ENCODE measurements around the gene TSR1. TPM values are rescaled to one million over a fixed set of nuclear protein-coding genes. Genes with fewer than 3 reads are reported as not detected.
A peak's percentile ranks its signal among the peaks of the same experiment; 100 is the strongest.

The TSR1 gene
- total RNA-seq: 10 to 100 TPM; 15.9 to 25.3 TPM
- long read RNA-seq, full-length matches to known transcripts: 64 of 72 reads
- long read RNA-seq, partial matches to known transcripts: 4 of 72 reads
- long read RNA-seq, other reads (novel, unspliced or antisense): 4 of 72 reads

GRCh38 chr17:2336215-2336851, at the start of gene TSR1:
Gene TSR1 (minus strand): TSS chr17:2336457. CDS start chr17:2336427, 30 bp downstream.
- intact Hi-C loops (cut with DNase I): no loop called here
- peak; percentile 94 for DNase-seq
- peak; percentile 94 to 96 for ATAC-seq

GRCh38 chr17:2385240-2386210, 49.3 kb upstream of the TSR1 start:
- DNase-seq: no peak
- no peak for ATAC-seq
- intact Hi-C loops (cut with DNase I): loop anchor here in 1 of 2 donors (1.0 kb wide), 1 partner anchor 24 kb away; no protein-coding TSS in a partner anchor

GRCh38 chr17:2384439-2385127, 48.3 kb upstream of the TSR1 start:
- no peak for DNase-seq
- ATAC-seq: no peak
- intact Hi-C loops (cut with DNase I): loop anchor here (1.0 to 5.0 kb wide), 2 partner anchors 25 to 33 kb away; no protein-coding TSS in a partner anchor

GRCh38 chr17:2383628-2384167, 47.4 kb upstream of the TSR1 start:
- ATAC-seq: no peak
- no peak for DNase-seq
- intact Hi-C loops (cut with DNase I): loop anchor here in 1 of 2 donors (5.0 kb wide), 1 partner anchor 34 kb away; no protein-coding TSS in a partner anchor

GRCh38 chr17:2380950-2381649, 44.8 kb upstream of the TSR1 start:
- DNase-seq: no peak
- intact Hi-C loops (cut with DNase I): loop anchor here in 1 of 2 donors (5.0 kb wide), 1 partner anchor 36 kb away; no protein-coding TSS in a partner anchor
- ATAC-seq: no peak

- intact Hi-C loops (cut with DNase I): loop anchor here in 1 of 2 donors (5.0 kb wide), 1 partner anchor 37 kb away; no protein-coding TSS in a partner anchor
- no peak for ATAC-seq
- no peak for DNase-seq
These were observed 44.1 kb upstream of the TSR1 start for GRCh38 chr17:2380226-2380922.

- DNase-seq: no peak
- intact Hi-C loops (cut with DNase I): loop anchor here in 1 of 2 donors (5.0 kb wide), 1 partner anchor 38 kb away; no protein-coding TSS in a partner anchor
- ATAC-seq: no peak
These were observed 43.4 kb upstream of the TSR1 start for GRCh38 chr17:2379489-2380225.

GRCh38 chr17:2378905-2379304, 42.6 kb upstream of the TSR1 start:
- ATAC-seq: no peak
- intact Hi-C loops (cut with DNase I): no loop called here
- DNase-seq: no peak

GRCh38 chr17:2377659-2378058, 41.4 kb upstream of the TSR1 start:
- no peak for ATAC-seq
- intact Hi-C loops (cut with DNase I): no loop called here
- DNase-seq: no peak

GRCh38 chr17:2376107-2376506, 39.9 kb upstream of the TSR1 start:
- intact Hi-C loops (cut with DNase I): no loop called here
- ATAC-seq (no peak), DNase-seq (no peak)

- ATAC-seq (no peak), DNase-seq (no peak)
- intact Hi-C loops (cut with DNase I): no loop called here
These were observed 39.1 kb upstream of the TSR1 start for GRCh38 chr17:2375406-2375805.

GRCh38 chr17:2374549-2375285, 38.5 kb upstream of the TSR1 start:
- ATAC-seq (no peak), DNase-seq (no peak)
- intact Hi-C loops (cut with DNase I): no loop called here

GRCh38 chr17:2373179-2373578, 36.9 kb upstream of the TSR1 start:
- intact Hi-C loops (cut with DNase I): no loop called here

GRCh38 chr17:2372681-2373080, 36.4 kb upstream of the TSR1 start:
- intact Hi-C loops (cut with DNase I): no loop called here
- ATAC-seq (no peak), DNase-seq (no peak)

More at GRCh38 chr17:2373179-2373578, 36.9 kb upstream of the TSR1 start:
- DNase-seq: no peak
- ATAC-seq: no peak

GRCh38 chr17:2372180-2372579, 35.9 kb upstream of the TSR1 start:
- intact Hi-C loops (cut with DNase I): no loop called here
- ATAC-seq (no peak), DNase-seq (no peak)

All from left cardiac atrium (tissue), 4 donors.